HepG2 (cell line): ENCODE measurements around the gene HMGB2. TPM values are rescaled to one million over a fixed set of nuclear protein-coding genes. Genes with fewer than 3 reads are reported as not detected.
A peak's percentile ranks its signal among the peaks of the same experiment; 100 is the strongest.

Experiments
- ATAC-seq: fragments of 200-7000 bp; cut with Tn5 transposase; 3 replicates; pipeline ENCODE4 v1.9.1; 2020; ENCODE audit warnings: mild to moderate bottlenecking, moderate library complexity
- BruUV-seq: library from RNA; stranded (reverse); fragments of 400-500 nt; replicated peaks from 2 replicates; lab custom pipeline; 2021; lab: Mats Ljungman, UMichigan
- CTCF ChIA-PET: fragments of 300-600 bp; formaldehyde crosslinking; extraction: SDS; loops from one replicate; lab custom pipeline; 2021; ENCODE audit warnings: low total read pairs, inconsistent platforms, low intra/inter-chr PET ratio; lab: Yijun Ruan, JAX
- POLR2A ChIA-PET: fragments of 350-600 bp; sonication (Branson Sonifier 250); formaldehyde crosslinking; loops from one replicate; lab custom pipeline; 2020; ENCODE audit warnings: antibody characterized with exemption, inconsistent platforms; lab: Yijun Ruan, JAX
- DNase-seq: peaks from one replicate; pipeline ENCODE4 v3.0.0-alpha.2; 2015; ENCODE audit warnings: low spot score
- FAIRE-seq: peaks from 3 replicates; lab custom pipeline; 2011; peaks lifted over from hg19 to GRCh38; lab: Jason Lieb, UNC
- H2AFZ ChIP-seq: one replicate; pipeline ENCODE4 v1.6.1; 2011; ENCODE audit warnings: low read length, inconsistent platforms
- H3K27ac ChIP-seq: fragments of 300-600 bp; 3 replicates; pipeline ENCODE4 v1.8.0; 2011; ENCODE audit warnings: mixed run types, mild to moderate bottlenecking, mixed read lengths, low read length, inconsistent platforms; ENCODE audit not compliant: insufficient read depth; ENCODE audit errors: extremely low read length
- H3K27me3 ChIP-seq, 2 experiments: fragments of 200-600 bp in 1 of 2; 2 replicates in 1 of 2; 3 replicates in 1 of 2; pipeline versions ENCODE4 v1.6.0 to v1.8.0; 2011; ENCODE audit warnings: low read length in 2 of 2, mild to moderate bottlenecking in 2 of 2, moderate library complexity in 2 of 2, inconsistent platforms in 1 of 2; ENCODE audit not compliant: insufficient read depth in 2 of 2, control insufficient read depth in 1 of 2
- H3K36me3 ChIP-seq, 2 experiments: fragments of 200-600 bp in 1 of 2; replicated peaks in 1 of 2; 2 replicates in 1 of 2; 3 replicates in 1 of 2; pipeline versions ENCODE4 v1.5.1 to v1.8.0; 2011; ENCODE audit warnings: low read length in 2 of 2, inconsistent platforms in 1 of 2; ENCODE audit not compliant: insufficient read depth in 2 of 2, control insufficient read depth in 1 of 2
- H3K4me1 ChIP-seq: 2 replicates; pipeline ENCODE4 v1.5.1; 2012; ENCODE audit warnings: low read length, inconsistent platforms; ENCODE audit not compliant: insufficient read depth
- H3K4me2 ChIP-seq: 2 replicates; pipeline ENCODE4 v1.6.0; 2011; ENCODE audit warnings: low read depth, low read length, inconsistent platforms
- H3K4me3 ChIP-seq, 3 experiments: fragments of 200-600 bp in 1 of 3; sonication (generic), shearing (Covaris generic) in 1 of 3; replicated peaks in 1 of 3; 2 replicates each; pipeline ENCODE4 v1.5.1; 2011 to 2016; ENCODE audit warnings: low read length in 3 of 3, inconsistent platforms in 2 of 3, low read depth in 2 of 3, mild to moderate bottlenecking in 2 of 3, control low read depth in 1 of 3, mixed read lengths in 1 of 3; ENCODE audit not compliant: insufficient read depth in 1 of 3
- H3K79me2 ChIP-seq: one replicate; pipeline ENCODE4 v1.6.1; 2011; ENCODE audit warnings: low read length, inconsistent platforms; ENCODE audit not compliant: insufficient read depth
- H3K9ac ChIP-seq: 2 replicates; pipeline ENCODE4 v1.6.0; 2011; ENCODE audit warnings: mild to moderate bottlenecking, low read depth, low read length, inconsistent platforms; ENCODE audit not compliant: insufficient read depth
- H3K9me3 ChIP-seq: 2 replicates; pipeline ENCODE4 v1.5.1; 2012; ENCODE audit warnings: mild to moderate bottlenecking, low read length
- H4K20me1 ChIP-seq: 2 replicates; pipeline ENCODE4 v1.6.0; 2011; ENCODE audit warnings: inconsistent platforms, mild to moderate bottlenecking, low read length, moderate library complexity; ENCODE audit not compliant: insufficient read depth
- AHDC1 ChIP-seq: sonication (generic); formaldehyde crosslinking; IDR thresholded peaks from 2 replicates; pipeline ENCODE4 v1.5.1; 2020; ENCODE audit warnings: mild to moderate bottlenecking, missing genetic modification reagents, borderline replicate concordance
- ELF4 ChIP-seq: sonication (generic); formaldehyde crosslinking; IDR thresholded peaks from 2 replicates; pipeline ENCODE4 v1.5.0; 2020; ENCODE audit warnings: missing genetic modification reagents, mild to moderate bottlenecking, moderate library complexity, borderline replicate concordance
- ISX ChIP-seq: sonication (generic); formaldehyde crosslinking; conservative IDR thresholded peaks from 2 replicates; pipeline ENCODE4 v1.5.0; 2020; ENCODE audit warnings: missing genetic modification reagents
- KAT8 ChIP-seq: IDR thresholded peaks from 2 replicates; pipeline ENCODE4 v1.6.1; 2016; ENCODE audit warnings: missing genetic modification reagents, missing compliant biosample characterization
- KDM2A ChIP-seq: sonication (generic); formaldehyde crosslinking; IDR thresholded peaks from 2 replicates; pipeline ENCODE4 v1.4.0; 2020; ENCODE audit warnings: low read depth, missing genetic modification reagents, borderline replicate concordance
- PAF1 ChIP-seq: IDR thresholded peaks from 2 replicates; pipeline ENCODE4 v1.6.1; 2016; ENCODE audit warnings: missing genetic modification reagents, missing compliant biosample characterization
- PBX2 ChIP-seq: IDR thresholded peaks from 2 replicates; pipeline ENCODE4 v1.6.1; 2016; ENCODE audit warnings: control low read depth
- POLR2A ChIP-seq, 2 experiments: IDR thresholded peaks; 2 replicates each; pipeline ENCODE4 v1.6.1; 2011; ENCODE audit warnings: low read depth in 2 of 2, low read length in 2 of 2, mild to moderate bottlenecking in 1 of 2, moderate library complexity in 1 of 2; ENCODE audit not compliant: insufficient read depth in 1 of 2
- RCOR2 ChIP-seq: IDR thresholded peaks from 2 replicates; pipeline ENCODE4 v1.6.1; 2016; ENCODE audit warnings: missing biosample characterization, missing genetic modification reagents
- U2AF2 ChIP-seq: fragments of 200-400 bp; formaldehyde crosslinking; IDR thresholded peaks from 2 replicates; pipeline ENCODE4 v1.6.1; 2017; ENCODE audit warnings: low read depth, mild to moderate bottlenecking, low read length
- XBP1 ChIP-seq: sonication (generic); formaldehyde crosslinking; IDR thresholded peaks from 2 replicates; pipeline ENCODE4 v1.5.0; 2020; ENCODE audit warnings: missing genetic modification reagents
- ZBTB20 ChIP-seq: sonication (generic); formaldehyde crosslinking; IDR thresholded peaks from 2 replicates; pipeline ENCODE4 v1.8.1; 2023; ENCODE audit warnings: missing genetic modification reagents, low read depth, mild to moderate bottlenecking, borderline replicate concordance
- ZNF251 ChIP-seq: sonication (generic); formaldehyde crosslinking; IDR thresholded peaks from 2 replicates; pipeline ENCODE4 v1.9.0; 2021; ENCODE audit warnings: mild to moderate bottlenecking, missing genetic modification reagents
- ZNF281 ChIP-seq: sonication (generic); formaldehyde crosslinking; IDR thresholded peaks from 2 replicates; pipeline ENCODE4 v1.4.0; 2020; ENCODE audit warnings: missing genetic modification reagents, borderline replicate concordance
- ZNF44 ChIP-seq: sonication (generic); formaldehyde crosslinking; IDR thresholded peaks from 2 replicates; pipeline ENCODE4 v1.5.1; 2020; ENCODE audit warnings: mild to moderate bottlenecking, missing genetic modification reagents
- WGBS: methylation state at CpG from one replicate; pipeline ENCODE4 v1.1.6; 2017; ENCODE audit warnings: low lambda C conversion rate; 5-methylcytosine and 5-hydroxymethylcytosine counted together
- in situ Hi-C: cut with HindIII; loops from 2 replicates; pipeline ENCODE4 v1.10.0; 2017; ENCODE audit warnings: low pct_unique_long_range_greater_than_20kb; ENCODE audit not compliant: extremely low pct_ligation_motif_present
- intact Hi-C: fragments of 100-400 bp; cut with micrococcal nuclease; formaldehyde crosslinking; loops from one replicate; pipeline ENCODE4 v1.10.0; 2022; ENCODE audit not compliant: unreplicated experiment
- polyA plus RNA-seq, 8 experiments: library from polyadenylated mRNA; depleted of rRNA in 3 of 8; stranded (reverse) in 7 of 8; unstranded in 1 of 8; fragments of >200 nt; fragmentation: Illumina TruSeq in 4 of 8; extraction: Trizol in 4 of 8; gene quantifications; 2 replicates each; pipeline versions ENCODE4 v1.2.1 to v1.2.3, GENCODE V29; 2011 to 2016; ENCODE audit warnings: low read depth in 4 of 8, missing spikeins in 1 of 8, mixed read lengths in 1 of 8; ENCODE audit not compliant: insufficient read depth in 1 of 8
- total RNA-seq, 5 experiments: library from RNA; depleted of rRNA; stranded (reverse); fragments of >200 nt; fragmentation: Illumina TruSeq; extraction: Trizol; gene quantifications; 2 replicates each; pipeline ENCODE4 v1.2.3, GENCODE V29; 2016; ENCODE audit warnings: low read depth in 1 of 5

HMGB2 gene
- total and polyA plus RNA-seq, 2 of the 13 experiments (the other 11 are each of a cell fraction or from before 2014, with no cell fraction given): 90.5 to 332 TPM

- H4K20me1 ChIP-seq: peaks cover 3% of the 10 kb centered on the region; the same call in 1 of the 2 replicates
- peaks cover 0 to 13% of the 10 kb centered on the region in 2 experiments; a peak in 2 of 5 replicates for H3K36me3 ChIP-seq
- H3K27me3 ChIP-seq: no peaks in the 10 kb centered on the region; a peak in 2 of 5 replicates
- FAIRE-seq: no peak
- H3K9ac ChIP-seq: peak overlapping the region; percentile 98
- H3K27ac ChIP-seq: peak overlapping the region; percentile 97
- 3% methylated on average over 21 of the region's 21 CpGs for WGBS
- H3K4me3 ChIP-seq: peak overlapping the region; percentile 91 to 95 (median 92)
- peak overlapping the region; percentile 93 for H3K4me2 ChIP-seq
- no peak for ATAC-seq
- in situ Hi-C loops (loop anchor here (5.0 kb wide), 1 partner anchor 39 kb away; the partner anchor contains the start of gene SAP30), intact Hi-C loops (no loop called here)
- no peaks in the 10 kb centered on the region for H3K9me3 ChIP-seq
- POLR2A ChIA-PET: interaction anchor here (1.5 to 3.4 kb wide), 2 partner anchors 14 to 37 kb away, joined by 7 to 109 read pairs; partner anchors contain the start of gene SAP30
- CTCF ChIA-PET: no interaction called here
- no peak overlapping the region for H2AFZ ChIP-seq
- peaks cover 20% of the 10 kb centered on the region for H3K79me2 ChIP-seq
- DNase-seq: no peak
- peaks cover 23% of the 10 kb centered on the region for H3K4me1 ChIP-seq
- BruUV-seq: no TSS peak
- no peak for TF ChIP-seq AHDC1 (CRISPR knock-in tag)
- no peak for TF ChIP-seq PAF1 (CRISPR knock-in tag)
- no peak for TF ChIP-seq PBX2 (CRISPR knock-in tag)
- 0 out of 2 replicates have a peak, but pooled peaks have one; percentile 1 for TF ChIP-seq ELF4 (CRISPR knock-in tag)
- 0 out of 2 replicates have a peak, but pooled peaks have one; percentile 12 for TF ChIP-seq KAT8 (CRISPR knock-in tag)
- no peak for TF ChIP-seq RCOR2 (CRISPR knock-in tag)
- no peak for TF ChIP-seq ZBTB20 (CRISPR knock-in tag)
- TF ChIP-seq ZNF251: no peak
- no peak for TF ChIP-seq KDM2A (CRISPR knock-in tag)
- no peak for TF ChIP-seq U2AF2
- no peak for TF ChIP-seq ISX (CRISPR knock-in tag)
- TF ChIP-seq ZNF44 (CRISPR knock-in tag): no peak
- no peak for TF ChIP-seq XBP1 (CRISPR knock-in tag)
- no peak for TF ChIP-seq ZNF281 (CRISPR knock-in tag)
- no peak for TF ChIP-seq POLR2A (IDR thresholded peaks at IDR 0.05; ENCODE audit: insufficient read depth in 1 of 2, low read depth in 2 of 2, low read length in 2 of 2)
Observed at GRCh38 chr4:173332963-173333657, 1.0 kb downstream of the HMGB2 start.
